Hepatocyte (in vitro differentiated cells): ENCODE results near the gene RBBP4.

ENCODE experiments used
- EZH2 ChIP-seq: fragments of 200-600 bp; sonication (generic); IDR thresholded peaks from 2 replicates; pipeline ENCODE4 v1.6.1; 2016; ENCODE audit warnings: antibody characterized with exemption, mild to moderate bottlenecking, borderline replicate concordance
- TF ChIP-seq, protein P1 (sequence below): fragments of 200-600 bp; sonication (generic); IDR thresholded peaks from 2 replicates; pipeline ENCODE4 v1.5.1; 2016; ENCODE audit warnings: antibody characterized with exemption, mild to moderate bottlenecking; ENCODE audit not compliant: poor library complexity

DNA sequence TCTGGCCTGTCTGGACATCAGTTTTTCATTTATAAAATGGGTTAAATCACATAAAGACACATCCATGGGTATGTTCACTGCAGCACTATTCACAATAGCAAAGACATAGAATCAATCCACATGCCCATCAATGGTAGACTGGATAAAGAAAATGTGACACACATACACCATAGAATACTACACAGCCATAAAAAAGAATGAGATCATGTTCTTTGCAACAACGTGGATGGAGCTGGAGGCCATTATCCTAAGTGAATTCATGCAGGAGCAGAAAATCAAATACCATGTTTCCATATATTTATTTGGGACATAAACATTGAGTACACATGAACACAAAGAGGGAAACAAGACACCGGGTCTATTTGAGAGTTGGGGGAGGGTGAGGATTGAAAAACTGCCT lies 28.8 kb upstream of the RBBP4 start:
- TF ChIP-seq, protein P1, sequence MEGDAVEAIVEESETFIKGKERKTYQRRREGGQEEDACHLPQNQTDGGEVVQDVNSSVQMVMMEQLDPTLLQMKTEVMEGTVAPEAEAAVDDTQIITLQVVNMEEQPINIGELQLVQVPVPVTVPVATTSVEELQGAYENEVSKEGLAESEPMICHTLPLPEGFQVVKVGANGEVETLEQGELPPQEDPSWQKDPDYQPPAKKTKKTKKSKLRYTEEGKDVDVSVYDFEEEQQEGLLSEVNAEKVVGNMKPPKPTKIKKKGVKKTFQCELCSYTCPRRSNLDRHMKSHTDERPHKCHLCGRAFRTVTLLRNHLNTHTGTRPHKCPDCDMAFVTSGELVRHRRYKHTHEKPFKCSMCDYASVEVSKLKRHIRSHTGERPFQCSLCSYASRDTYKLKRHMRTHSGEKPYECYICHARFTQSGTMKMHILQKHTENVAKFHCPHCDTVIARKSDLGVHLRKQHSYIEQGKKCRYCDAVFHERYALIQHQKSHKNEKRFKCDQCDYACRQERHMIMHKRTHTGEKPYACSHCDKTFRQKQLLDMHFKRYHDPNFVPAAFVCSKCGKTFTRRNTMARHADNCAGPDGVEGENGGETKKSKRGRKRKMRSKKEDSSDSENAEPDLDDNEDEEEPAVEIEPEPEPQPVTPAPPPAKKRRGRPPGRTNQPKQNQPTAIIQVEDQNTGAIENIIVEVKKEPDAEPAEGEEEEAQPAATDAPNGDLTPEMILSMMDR = no peak
- no peak for TF ChIP-seq EZH2
